Stimulated activated CD4-positive, alpha-beta T cell treated with anti-CD3 and anti-CD28 coated beads, TNF-alpha, amount 100 ng/mL, for 4 hours (primary cell): Measurements from ENCODE around the gene IDUA.

Source experiments
- DNase-seq, 3 experiments: peaks; one replicate each; pipeline ENCODE4 v3.0.0-alpha.2; 2020; ENCODE audit warnings: low read depth in 3 of 3

Gene IDUA

DNA sequence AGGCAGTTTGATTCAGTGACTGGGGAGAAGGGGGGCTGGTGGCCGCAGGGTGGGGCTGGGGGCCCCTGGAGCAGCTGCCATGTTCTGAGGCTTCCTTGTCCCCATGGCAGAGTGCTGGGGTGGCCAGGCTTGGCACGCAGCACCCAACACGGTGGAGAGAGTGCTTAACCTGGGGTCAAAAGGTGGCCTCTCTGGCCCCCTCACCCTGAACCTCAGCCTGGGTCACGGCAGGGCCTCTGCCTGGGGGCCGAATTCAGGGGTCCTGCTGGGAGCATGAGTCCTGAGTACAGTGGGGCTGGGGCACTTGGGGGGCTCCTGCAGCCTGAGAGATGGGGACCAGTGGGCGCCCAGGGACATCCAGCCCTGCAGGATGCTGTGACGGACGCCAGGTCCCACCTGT lies 44.5 kb downstream of the IDUA start:
- DNase-seq = no peak

DNA sequence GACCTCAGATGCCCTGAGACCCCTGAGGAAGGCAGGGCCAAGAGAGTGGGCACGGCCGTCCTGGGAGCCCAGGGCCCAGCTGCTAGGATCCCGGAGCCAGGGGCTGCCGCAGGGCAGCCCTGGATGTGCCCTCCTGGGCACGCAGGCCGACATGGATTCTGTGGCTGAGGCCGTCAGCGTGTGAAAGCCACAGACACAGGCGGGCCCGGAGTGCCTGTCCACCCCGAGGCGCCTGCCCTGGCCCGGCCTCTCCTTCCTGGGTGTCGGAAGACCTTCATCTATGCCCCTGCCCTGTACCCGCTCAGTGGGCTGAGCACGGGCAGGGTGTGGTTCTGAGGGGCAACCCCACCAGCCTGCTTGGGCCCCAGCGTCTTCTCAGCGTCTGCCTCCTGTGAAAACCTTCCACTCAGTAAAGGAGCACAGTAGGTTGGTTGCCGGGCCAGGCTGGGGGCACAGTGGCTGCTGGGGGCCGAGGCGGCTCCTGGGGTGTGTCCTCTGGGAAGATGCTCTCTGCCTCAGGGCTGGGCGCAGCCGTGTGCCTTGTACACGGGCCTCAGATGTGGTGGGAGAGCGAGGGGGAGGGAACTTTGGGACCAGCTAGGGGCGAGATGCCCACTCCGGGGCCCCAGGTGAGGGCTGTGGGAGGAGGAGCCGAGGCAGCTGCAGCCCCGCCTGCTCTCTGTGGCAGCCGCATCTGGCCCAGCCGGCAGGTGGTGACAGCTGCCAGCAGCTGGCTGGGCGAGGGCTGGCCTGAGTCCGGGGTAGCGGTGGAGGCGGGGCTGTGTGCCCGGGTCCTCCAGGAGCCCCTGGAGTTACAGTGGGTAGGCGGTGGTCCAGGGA lies 45.3 kb downstream of the IDUA start:
- no peak for DNase-seq

DNA sequence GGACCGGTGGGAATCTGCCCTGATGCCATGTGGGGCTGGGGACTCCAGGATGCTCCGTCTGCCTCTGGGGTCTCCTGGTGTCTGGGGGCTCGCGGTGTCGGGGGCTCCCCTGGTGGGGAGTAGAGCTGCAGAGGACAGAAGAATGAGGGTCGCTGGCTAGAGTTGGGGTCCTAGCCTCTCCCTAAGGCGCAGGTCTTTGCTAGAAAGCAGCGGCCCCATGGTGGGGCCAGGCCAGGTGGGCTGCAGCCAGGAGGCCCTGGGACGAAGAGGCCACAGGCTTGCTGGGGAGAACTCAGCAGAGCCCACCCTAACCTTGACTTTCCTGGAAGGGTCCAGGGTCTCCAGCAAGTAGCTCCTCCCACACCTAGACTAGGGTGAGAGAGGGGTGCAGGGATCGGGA lies 46.0 kb downstream of the IDUA start:
- no peak for DNase-seq

DNA sequence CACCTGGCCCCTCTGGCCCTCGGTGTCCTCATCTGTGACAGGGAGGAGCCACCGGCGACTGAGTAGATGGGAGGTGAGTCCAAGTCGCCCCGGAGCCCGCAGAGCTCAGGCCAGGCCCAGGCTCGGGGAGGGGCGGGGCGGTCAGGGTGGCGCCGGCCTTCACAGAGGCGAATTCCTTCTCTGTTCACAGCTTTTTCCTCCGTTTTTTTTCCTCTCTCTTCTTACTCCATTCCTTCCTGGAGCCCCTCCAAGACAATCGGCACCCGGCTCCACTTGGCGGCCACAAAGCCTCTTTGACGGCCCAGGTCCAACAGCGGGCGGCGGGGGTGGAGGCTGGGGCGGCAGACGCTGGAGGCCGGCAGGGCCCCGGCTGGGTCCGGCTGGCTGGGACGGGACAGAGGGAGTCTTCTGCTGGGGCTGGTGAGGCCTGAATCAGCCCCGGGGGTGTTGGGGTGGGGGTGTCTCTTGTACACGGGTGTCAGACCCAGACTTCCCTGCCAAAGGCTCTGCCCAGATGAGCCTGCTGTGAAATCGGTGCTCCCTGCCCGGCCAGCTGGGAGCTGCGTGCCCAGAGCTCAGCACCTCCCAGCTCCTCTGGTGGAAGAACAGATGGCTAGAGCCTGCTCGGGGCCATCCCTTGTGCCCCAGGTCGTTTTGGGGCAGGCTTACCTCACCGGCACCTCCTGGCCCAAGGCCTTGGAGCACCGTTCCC lies 47.2 kb downstream of the IDUA start:
- no peak for DNase-seq

DNA sequence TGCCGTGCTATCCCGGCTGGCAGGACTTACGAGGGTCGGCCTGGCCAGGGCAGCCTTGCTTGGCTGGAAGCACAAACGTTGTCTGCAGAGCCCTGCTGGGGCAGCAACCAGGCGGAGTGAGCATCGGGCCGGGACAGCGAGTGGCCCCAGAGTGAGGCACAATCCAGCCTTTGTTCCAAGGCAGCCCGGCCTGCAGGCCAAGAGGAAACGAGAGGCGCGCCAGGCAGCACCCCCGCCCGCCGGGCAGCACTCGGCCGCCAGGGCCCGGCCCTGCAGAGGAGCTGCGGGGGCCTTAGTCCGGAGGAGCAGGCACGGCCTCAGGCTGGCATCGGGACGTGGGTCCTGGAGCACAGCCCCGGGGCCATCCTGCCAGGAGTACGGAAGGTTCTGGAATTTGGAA lies 48.7 kb downstream of the IDUA start:
- DNase-seq = no peak

DNA sequence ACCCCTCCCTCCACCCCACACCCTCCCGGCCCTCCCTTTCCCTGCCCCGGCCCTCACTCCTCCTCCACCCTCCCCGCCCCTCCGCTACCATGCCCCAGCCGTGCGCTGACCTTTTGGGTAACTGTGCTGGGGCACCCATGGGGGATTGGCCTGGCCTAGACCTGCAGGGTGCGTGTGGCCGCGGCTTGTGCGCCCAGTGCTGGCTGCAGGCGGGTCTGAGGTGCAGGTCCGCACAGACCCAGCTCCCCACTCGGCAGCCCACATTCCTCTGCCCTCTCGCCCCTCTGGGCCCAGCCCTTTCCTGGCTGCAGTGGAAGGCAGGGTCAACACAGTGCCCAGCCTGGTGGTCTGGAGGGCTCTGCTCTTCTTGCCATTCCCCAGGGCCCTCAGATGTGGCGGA lies 49.3 kb downstream of the IDUA start:
- DNase-seq = no peak

DNA sequence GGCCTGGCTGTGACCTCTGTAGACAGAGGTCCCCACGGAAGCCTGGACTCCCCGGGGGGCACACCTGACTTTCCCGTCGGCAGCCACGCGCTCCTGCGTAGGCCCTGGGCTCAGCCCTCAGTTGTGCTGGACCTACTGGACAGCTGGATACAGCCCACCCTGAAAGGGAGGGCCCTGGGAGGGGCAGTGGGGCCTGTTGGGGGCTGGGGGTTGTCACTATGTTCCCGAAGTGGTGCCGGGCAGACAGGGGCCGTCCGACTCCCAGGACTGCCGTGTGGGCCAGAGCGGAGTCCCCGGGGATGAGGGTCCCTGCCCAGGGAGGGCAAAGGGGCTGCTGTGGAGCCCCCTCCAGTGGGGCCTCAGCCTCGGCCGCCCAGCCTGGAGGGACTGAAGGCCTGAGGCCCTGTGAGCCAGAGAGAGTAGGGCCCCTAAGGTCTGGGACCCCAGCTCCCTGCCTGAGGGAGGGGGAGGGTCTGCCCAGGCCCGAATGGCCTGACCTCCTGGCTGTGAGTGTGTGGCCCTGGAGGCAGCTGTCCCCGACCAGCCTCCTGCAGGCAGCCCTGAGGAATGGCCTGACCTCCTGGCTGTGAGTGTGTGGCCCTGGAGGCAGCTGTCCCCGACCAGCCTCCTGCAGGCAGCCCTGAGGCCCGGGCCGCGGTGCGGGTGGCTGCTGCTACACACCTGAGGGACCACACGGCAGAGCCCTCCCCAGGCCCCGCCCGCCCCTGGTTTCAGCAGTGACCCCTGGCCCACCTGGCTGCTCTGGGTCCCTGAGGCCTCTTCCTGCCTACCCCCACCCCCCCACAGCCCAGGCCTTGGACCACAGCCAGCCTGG lies 50.3 kb downstream of the IDUA start:
- no peak for DNase-seq

DNA sequence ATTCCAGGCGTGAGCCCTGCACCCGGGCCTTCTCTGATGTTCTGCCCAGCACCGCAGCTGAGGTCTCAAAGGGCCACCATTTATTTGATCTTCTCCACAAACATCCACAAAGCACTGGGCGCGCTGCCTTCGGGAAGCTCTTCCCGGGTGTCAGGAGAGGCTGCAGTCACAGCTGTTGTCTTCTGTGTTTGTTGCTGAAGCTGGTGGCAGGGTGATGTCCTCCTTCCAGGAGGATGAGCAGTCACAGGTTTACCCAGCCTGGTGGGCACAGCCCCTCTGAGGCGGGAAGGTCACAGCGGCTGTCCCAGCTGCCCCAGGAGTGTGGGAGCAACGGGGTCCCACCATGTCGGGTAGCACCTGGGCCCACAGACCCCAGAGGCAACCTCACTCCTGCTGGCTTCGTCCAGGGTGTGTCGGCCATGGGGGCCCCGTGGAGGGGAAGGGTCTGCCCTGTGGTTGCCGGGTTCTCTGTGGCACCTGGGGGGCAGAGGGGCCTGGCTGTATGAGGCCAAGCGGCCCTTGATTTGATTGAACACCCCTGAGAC lies 52.2 kb downstream of the IDUA start:
- no peak for DNase-seq

DNA sequence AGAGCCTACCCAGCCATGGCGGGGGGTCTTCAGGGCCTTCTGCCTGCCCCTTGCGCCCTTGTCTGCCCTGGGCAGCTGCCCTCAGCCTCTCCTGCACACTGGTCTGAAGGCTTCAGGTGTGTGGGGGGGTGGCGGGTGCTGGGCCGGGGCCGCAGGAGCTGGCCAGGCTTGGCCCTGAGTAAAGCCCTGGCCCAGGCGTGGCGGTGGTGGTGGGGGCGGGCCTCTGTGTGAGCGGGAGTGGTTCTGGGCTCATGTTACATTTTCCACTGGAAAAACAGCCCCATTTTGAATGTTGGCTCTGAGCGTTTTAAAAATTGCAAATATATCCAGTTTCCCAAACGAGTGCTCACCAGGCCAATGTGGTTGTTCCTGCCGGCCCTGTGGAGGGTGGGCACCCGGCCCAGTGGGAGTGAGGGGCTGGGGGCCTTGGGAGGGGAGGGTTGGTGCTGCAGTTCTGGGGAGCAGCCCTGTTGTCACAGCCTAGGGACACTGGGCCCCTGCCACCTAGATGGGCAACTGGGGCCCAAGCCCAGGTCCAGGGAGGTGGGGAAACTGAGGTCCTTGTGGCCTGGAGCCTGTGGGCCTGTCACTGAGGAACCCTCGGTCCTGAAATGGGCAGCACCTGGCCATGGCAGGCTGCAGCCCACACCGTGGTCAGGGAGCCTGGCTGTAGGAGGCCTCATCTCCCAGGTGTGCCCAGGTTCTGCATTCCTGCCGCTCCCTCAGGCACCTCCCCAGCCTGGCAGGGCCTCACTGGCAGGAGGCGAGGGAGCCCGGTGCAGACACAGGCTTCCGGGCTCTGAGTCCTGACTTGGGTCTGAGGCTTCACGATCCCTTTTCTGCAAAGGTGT lies 52.9 kb downstream of the IDUA start:
- no peak for DNase-seq

DNA sequence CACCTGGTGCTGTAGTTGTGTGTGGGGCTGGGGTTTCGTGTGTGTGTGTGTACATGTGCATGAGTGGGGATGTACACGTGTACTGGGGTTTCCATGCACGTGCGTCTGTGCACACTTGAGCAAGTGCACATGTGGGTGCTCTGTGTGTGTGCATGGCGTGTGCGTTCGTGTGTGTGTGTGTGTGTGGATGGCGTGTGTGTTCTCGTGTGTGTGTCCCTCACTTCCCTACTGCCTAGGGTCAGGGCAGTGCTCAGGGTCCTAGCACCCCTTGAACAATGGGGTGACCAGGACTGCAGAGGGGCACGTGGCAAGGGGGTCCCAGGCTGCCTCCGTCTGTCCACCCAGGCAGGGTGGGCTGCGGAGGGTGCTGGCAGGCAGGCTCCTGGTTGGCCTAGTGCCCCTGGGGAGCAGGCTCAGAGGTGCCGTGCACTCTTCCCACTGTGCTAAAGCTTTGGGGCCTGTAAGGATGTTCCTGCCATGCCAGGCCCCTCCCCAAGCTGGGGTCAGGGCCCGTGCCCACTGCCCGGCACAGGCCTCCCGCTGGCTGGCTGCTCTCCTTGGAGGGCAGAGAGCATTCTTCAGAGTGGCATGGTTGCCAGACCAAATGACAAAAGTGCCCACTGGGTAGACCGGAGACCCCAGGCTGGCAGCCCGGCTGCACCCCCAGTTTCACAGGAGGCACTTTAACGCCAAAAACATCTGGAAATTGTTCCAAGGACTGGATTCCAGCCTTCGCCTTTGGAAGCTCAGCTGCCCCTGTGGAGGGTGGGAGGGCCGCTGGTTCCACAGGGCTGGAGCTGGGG lies 53.7 kb downstream of the IDUA start:
- DNase-seq = no peak

DNA sequence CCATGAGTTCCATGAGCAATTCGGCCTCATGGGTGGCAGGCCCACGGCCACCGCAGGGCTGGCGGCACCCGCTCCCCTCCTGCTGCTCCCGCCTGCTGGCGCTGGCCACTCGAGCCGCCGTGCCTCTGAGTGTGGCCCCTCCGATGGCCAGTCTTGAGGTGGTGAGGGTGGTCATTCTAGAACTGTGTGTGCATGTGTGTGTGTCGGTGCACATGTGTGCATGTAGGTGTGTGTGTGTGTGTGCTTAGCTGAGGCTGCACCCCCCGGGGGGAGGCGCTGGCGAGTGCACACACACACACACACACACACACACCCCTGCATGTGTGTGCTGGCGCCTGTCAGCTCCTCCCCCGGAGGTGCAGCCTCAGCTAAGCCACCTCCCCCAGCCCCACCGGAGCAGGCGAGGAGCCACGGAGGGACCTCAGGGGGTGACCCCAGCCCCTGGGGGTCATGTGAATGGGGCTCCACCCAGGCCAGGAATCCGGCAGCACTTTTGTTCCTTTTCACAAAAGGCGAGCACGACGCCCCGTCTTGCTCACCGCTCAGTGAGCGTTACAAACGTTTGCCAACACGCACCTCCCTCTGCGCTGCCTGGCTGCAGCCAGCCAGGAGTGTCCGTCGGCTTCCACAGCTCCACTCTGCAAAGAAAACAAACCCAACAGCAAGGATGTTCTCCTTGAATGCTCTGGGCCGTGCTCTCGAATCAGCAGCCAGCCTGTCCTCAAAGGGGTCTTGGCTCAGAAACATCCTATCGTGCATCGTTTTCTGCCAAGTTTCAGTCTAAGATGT lies 54.5 kb downstream of the IDUA start:
- DNase-seq = no peak

DNA sequence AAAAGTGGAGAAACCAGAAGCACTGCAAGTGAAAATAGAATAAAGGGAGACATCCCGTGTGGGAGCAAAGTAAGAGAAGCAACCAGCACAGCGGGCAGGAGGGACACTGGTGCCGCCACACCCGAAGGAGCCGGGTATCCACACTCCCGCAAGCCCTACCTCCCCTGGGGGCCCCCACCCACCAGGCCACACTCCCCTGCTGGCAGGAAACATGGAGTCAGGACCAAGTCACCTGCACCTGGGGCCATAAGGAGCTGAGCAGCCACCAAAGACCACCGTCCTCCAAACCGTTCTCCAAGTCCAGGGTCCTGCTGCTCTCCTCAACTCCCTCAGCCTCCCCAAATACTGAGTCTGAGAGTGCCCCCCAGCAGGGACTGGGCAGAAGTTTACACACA lies 55.1 kb downstream of the IDUA start:
- no peak for DNase-seq

DNA sequence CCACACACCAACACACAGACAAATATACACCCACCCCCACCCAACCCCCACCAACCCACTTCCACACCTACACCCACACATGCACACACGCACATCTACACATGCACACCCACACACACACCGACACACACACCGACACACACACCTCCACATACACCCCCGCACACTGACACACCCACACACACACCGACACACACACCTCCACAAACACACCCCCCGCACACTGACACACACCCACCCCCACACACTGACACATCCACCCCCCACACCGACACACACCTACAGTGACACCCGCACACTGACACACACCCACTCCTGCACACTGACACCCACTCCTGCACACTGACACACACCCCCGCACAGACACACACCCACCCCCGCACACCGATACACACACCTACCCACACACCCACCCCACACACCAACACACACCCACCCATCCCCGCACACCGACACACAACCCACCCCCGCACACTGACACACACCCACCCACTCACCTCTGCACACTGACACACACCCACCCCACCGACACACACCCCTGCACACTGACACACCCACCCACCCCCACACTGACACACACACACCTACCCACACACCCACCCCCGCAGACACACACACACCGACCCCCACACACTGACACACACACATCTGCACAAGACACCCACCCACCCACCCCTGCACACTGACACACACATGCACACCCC lies 55.7 kb downstream of the IDUA start:
- no peak for DNase-seq

DNA sequence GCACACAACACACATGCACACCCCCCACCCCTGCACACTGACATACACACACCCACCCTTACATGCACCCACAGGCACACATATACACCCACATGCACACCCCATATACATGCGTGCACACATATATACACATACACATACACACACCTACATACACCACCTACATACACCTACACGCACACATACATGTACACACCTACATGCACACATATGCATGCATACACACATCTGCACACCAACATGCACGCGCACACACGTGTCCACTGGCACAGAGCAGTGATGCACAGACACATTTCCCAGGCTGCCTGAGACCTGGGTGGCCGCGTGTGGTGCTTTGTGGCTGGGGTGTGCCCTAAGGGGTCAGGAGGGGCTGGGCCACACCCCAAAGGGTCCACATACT lies 56.3 kb downstream of the IDUA start:
- DNase-seq = no peak

DNA sequence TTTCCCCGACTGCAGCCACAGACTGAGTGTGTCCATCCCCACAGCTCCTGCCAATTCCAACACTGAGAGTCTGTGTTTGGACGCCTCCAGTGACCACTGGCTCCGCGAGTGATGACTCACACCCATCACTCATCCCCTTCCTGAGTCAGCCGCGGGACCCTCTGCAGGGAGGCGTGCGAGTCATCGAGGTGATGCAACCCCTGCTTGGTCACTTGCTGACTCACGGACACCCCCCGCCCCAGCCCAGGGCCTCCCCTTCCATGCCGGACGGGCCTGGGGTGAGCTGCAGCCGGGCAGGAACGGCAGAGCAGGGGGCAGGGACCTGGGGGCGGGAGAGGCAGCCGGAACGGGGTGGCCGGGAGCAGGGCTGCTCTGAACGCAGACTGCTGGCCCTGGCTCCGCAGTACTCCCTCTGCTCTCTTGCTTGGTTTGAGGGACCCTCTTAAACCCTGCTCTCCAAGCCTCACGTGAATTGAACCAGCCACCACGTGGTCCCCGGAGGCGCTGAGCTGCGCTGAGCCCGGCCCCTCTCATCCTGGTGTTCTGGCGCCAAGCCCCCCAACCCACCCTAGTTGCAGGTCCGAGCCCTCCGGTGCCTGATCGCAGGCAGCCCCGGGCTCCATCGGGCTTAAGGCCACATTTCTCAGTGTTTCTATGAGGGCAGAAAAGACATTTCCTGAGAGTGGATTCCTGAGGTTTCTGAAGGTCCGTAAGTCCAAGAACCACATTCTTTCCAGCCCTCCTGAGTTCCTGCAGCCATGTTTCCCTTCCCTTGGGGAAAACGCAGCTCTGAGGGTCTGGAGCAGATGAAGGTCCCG lies 57.0 kb downstream of the IDUA start:
- DNase-seq = no peak

DNA sequence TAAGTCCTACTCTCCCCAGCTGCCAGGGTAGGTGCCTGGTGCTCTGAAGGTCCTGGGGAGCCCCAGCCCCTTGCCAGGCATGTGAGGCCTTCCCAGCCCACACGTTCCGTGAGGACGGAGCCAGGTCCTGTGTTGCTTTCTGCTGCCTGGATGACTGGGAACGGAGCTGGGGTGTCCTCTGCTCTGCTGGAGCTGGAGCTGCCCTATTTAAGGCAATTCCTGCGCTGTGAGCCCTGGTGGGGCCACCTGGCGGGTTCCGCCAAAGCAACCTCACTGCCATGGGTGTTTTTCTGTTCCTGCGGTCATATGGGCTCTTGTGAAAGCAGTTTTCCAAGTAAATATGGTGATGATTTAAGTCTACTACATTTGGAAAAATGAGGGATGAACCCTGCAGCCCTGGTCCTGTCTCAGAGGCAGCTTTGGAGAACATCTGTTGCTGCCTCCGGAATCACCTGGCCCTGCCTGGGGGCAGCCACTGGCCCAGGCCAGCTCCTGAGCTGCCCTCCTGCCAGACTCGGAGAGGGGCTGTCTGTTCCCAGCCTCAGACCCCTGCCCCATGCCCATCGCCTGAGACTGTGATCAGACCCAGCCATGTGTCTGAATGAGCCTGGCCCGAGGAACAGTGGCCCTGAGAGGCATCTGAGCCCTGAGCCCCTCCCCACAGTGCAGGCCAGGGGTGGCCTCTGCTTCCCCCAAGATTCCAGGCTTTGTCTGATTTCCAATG lies 57.8 kb downstream of the IDUA start:
- no peak for DNase-seq

DNA sequence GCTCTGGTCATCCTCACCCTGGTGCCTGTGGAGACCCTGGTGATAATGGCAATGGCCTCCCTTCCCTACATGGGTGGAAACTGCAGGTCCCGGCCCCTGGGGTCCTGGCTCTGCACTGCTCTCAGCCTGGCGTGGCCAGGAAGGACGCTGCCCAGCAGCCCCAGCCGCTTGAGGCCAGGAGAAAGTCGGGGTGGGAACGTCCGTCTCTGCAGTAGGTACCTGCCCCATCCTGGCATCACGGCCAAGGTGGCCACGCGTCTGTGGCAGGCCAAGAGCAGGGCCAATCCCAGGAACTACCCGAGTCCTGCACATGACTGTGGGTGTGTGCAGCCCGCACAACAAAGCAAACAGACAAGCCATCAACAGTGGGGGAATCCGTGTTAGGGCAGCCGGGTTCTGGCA lies 58.4 kb downstream of the IDUA start:
- no peak for DNase-seq
